ENCODE measurements around the gene PCDHA8. TPM values are rescaled to one million over a fixed set of nuclear protein-coding genes. Genes with fewer than 3 reads are reported as not detected.
"Not testable (repeated sequence)": the region's sequence is repeated elsewhere in the genome, so short reads cannot be mapped to it uniquely, and the experiment has no call there.

The PCDHA8 gene, protein sequence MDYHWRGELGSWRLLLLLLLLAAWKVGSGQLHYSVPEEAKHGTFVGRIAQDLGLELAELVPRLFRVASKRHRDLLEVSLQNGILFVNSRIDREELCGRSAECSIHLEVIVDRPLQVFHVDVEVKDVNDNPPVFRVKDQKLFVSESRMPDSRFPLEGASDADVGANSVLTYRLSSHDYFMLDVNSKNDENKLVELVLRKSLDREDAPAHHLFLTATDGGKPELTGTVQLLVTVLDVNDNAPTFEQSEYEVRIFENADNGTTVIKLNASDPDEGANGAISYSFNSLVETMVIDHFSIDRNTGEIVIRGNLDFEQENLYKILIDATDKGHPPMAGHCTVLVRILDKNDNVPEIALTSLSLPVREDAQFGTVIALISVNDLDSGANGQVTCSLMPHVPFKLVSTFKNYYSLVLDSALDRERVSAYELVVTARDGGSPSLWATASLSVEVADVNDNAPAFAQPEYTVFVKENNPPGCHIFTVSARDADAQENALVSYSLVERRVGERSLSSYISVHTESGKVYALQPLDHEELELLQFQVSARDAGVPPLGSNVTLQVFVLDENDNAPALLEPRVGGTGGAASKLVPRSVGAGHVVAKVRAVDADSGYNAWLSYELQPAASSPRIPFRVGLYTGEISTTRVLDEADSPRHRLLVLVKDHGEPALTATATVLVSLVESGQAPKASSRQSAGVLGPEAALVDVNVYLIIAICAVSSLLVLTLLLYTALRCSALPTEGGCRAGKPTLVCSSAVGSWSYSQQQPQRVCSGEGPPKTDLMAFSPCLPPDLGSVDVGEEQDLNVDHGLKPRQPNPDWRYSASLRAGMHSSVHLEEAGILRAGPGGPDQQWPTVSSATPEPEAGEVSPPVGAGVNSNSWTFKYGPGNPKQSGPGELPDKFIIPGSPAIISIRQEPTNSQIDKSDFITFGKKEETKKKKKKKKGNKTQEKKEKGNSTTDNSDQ
- total RNA-seq = 0.97 to 2.4 TPM (median 1.1 TPM) in 3 replicates
- long read RNA-seq = 0 reads

DNA sequence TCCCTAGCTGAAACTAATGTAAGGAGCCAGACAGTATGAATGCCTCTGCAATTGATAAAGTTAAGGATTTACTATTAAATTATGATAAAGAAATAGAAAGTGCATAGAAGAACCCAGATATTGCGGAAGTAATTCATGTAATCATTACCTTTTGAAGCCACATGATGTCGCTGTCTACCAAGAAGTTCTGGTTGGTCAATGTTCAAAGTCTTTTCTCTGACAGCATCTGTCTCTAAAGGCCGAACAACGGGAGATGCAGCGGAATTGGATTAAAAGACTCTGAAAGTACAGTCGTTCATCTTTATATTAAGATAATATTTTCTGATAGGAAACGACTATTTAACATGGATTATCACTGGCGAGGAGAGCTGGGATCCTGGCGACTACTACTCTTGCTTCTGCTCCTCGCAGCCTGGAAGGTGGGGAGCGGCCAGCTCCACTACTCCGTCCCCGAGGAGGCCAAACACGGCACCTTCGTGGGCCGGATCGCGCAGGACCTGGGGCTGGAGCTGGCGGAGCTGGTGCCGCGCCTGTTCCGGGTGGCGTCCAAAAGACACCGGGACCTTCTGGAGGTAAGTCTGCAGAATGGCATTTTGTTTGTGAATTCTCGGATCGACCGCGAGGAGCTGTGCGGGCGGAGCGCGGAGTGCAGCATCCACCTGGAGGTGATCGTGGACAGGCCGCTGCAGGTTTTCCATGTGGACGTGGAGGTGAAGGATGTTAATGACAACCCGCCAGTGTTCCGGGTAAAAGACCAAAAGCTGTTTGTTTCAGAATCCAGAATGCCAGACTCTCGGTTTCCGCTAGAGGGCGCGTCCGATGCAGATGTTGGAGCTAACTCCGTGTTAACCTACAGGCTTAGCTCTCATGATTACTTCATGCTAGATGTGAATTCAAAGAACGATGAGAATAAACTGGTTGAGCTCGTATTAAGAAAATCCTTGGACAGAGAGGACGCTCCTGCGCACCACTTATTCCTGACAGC, at the start of gene PCDHA8:
TSS of gene PCDHA8 (plus strand) at position 210 of the 985 bp plus-strand sequence. CDS start at position 345, 135 bp downstream.
- H3K27ac Mint-ChIP-seq (ENCODE audit: unreplicated experiment) = no peak within 1 kb of the TSS
- no peak within 1 kb of the TSS for H3K4me3 Mint-ChIP-seq (ENCODE audit: unreplicated experiment)
- H3K9me3 Mint-ChIP-seq (ENCODE audit: low read depth) = peaks cover 10% of the 10 kb centered on the region
- no peak for DNase-seq (ENCODE audit: low spot score)
- H3K27me3 Mint-ChIP-seq (ENCODE audit: low read depth) = no peaks in the 10 kb centered on the region
- H3K36me3 Mint-ChIP-seq (ENCODE audit: low read depth) = peaks cover 9% of the 10 kb centered on the region
- H3K4me1 Mint-ChIP-seq (ENCODE audit: low read depth) = no peaks in the 10 kb centered on the region
- TF ChIP-seq, protein P1, sequence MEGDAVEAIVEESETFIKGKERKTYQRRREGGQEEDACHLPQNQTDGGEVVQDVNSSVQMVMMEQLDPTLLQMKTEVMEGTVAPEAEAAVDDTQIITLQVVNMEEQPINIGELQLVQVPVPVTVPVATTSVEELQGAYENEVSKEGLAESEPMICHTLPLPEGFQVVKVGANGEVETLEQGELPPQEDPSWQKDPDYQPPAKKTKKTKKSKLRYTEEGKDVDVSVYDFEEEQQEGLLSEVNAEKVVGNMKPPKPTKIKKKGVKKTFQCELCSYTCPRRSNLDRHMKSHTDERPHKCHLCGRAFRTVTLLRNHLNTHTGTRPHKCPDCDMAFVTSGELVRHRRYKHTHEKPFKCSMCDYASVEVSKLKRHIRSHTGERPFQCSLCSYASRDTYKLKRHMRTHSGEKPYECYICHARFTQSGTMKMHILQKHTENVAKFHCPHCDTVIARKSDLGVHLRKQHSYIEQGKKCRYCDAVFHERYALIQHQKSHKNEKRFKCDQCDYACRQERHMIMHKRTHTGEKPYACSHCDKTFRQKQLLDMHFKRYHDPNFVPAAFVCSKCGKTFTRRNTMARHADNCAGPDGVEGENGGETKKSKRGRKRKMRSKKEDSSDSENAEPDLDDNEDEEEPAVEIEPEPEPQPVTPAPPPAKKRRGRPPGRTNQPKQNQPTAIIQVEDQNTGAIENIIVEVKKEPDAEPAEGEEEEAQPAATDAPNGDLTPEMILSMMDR (IDR thresholded peaks at IDR 0.05) = peak; percentile 15

- Mint-ChIP-seq H3K27ac (ENCODE audit: unreplicated experiment) (no peak within 1 kb of the TSS), H3K36me3 (ENCODE audit: low read depth) (peaks cover 10% of the 10 kb centered on the region), H3K27me3 (ENCODE audit: low read depth) (no peaks in the 10 kb centered on the region), H3K4me1 (ENCODE audit: low read depth) (no peaks in the 10 kb centered on the region), H3K4me3 (ENCODE audit: unreplicated experiment) (peak within 1 kb of the TSS; percentile 65), H3K9me3 (ENCODE audit: low read depth) (peaks cover 51% of the 10 kb centered on the region)
- no peak for DNase-seq (ENCODE audit: low spot score)
- TF ChIP-seq, protein P1 (IDR thresholded peaks at IDR 0.05) = no peak
Measured at GRCh38 chr5:140794595-140795258, 46.3 kb upstream of the PCDHA8 start, which contains the start of gene PCDHA2. Gene PCDHA2 (plus strand): TSS chr5:140794852.

DNA sequence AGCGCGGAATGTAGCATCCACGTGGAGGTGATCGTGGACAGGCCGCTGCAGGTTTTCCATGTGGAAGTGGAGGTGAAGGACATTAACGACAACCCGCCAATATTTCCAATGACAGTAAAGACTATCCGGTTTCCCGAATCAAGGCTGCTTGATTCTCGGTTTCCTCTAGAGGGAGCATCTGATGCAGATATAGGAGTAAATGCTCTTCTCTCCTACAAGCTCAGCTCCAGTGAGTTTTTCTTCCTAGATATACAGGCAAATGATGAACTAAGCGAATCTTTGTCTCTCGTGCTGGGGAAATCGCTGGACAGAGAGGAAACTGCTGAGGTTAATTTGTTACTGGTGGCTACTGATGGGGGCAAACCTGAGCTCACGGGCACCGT, 45.7 kb upstream of the PCDHA8 start:
- H3K4me3 Mint-ChIP-seq (ENCODE audit: unreplicated experiment) = peak overlapping the region; percentile 65
- no peaks in the 10 kb centered on the region for H3K4me1 Mint-ChIP-seq (ENCODE audit: low read depth)
- no peaks in the 10 kb centered on the region for H3K27me3 Mint-ChIP-seq (ENCODE audit: low read depth)
- DNase-seq (ENCODE audit: low spot score) = no peak
- H3K27ac Mint-ChIP-seq (ENCODE audit: unreplicated experiment) = no peak overlapping the region
- TF ChIP-seq, protein P1 (IDR thresholded peaks at IDR 0.05) = peak; percentile 10
- H3K9me3 Mint-ChIP-seq (ENCODE audit: low read depth) = peaks cover 53% of the 10 kb centered on the region
- peaks cover 9% of the 10 kb centered on the region for H3K36me3 Mint-ChIP-seq (ENCODE audit: low read depth)

- H3K27me3 Mint-ChIP-seq (ENCODE audit: low read depth); H3K4me1 Mint-ChIP-seq (ENCODE audit: low read depth); H3K4me3 Mint-ChIP-seq (ENCODE audit: unreplicated experiment); H3K27ac Mint-ChIP-seq (ENCODE audit: unreplicated experiment); H3K36me3 Mint-ChIP-seq (ENCODE audit: low read depth): not testable (repeated sequence)
- DNase-seq (ENCODE audit: low spot score) = peak; percentile 89
- peaks cover 50% of the 10 kb centered on the region for H3K9me3 Mint-ChIP-seq (ENCODE audit: low read depth)
Measured at GRCh38 chr5:140796072-140796717, 44.8 kb upstream of the PCDHA8 start.
